AML-193 (cell line): ENCODE data around the gene CELF4.

ENCODE experiments used
- DNase-seq, 2 experiments: peaks; one replicate each; lab custom pipeline; 2025; lab: John Stamatoyannopoulos, UW

Gene CELF4

DNA sequence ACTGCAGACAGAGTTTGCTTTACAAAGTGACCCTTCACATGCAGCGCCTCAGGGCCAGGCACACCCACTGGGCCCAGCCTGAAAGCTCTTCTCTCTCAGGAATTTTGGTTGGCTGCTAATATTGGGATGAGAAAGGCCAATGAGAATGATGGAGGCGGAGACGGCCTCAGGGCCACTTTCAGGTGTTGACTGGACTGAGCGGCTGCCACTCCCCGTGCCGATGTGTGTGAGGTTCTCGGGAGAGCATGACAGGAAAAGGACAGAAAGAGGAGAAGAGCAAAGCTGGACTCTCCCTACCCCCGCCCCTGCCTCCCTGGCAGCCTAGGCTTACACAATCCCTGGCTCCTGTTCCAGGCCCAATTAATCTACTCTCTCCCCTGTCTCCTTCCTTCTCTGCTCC, 155.7 kb downstream of the CELF4 start:
- DNase-seq = no peak

- DNase-seq = no peak
Measured at GRCh38 chr18:37408676-37409265, 156.8 kb downstream of the CELF4 start.

DNA sequence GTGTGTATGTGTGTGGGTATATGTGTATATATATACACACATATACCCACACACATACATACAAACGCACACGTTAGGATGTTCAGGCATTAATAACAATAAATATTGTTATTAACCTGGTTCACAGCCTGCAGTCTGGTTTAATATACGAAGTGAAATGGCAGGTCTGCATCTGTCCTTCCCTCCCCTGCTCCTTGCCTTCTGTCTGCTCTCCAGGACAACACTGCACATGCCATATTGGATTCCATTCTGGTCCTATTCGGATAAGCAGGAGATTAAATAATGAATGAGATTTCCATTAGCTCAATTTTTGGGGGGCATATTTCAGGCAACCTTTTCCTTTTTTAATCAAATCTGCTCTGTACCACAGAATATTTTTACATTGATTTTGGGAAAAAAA, 158.0 kb downstream of the CELF4 start:
- no peak for DNase-seq

GRCh38 chr18:37405772-37406171, 159.8 kb downstream of the CELF4 start:
- DNase-seq = no peak

GRCh38 chr18:37405229-37405628, 160.4 kb downstream of the CELF4 start:
- DNase-seq = no peak

- DNase-seq = no peak
Measured at GRCh38 chr18:37403788-37404187, 161.8 kb downstream of the CELF4 start.

GRCh38 chr18:37403100-37403781, 162.4 kb downstream of the CELF4 start:
- DNase-seq = no peak

DNA sequence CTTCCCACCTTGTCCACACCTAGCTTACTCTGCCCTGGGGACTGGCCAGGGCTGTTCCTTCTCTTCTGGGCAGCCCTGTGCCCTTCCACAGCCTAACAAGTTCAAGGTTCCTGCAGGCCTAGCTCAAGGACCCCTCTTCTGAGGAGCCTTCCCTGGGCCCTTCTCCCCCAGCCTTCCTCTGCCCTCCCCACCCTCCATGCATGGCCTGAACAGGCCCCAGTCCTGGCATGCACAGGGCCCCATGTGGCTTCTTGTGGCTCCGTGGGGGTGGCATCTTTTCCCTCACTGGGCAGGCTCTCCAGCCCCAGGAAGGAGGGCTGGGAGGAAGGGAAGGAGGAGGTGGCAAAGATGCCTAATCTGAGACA, 162.9 kb downstream of the CELF4 start:
- DNase-seq = no peak

GRCh38 chr18:37400802-37401201, 164.8 kb downstream of the CELF4 start:
- no peak for DNase-seq

GRCh38 chr18:37398248-37398920, 167.2 kb downstream of the CELF4 start:
- no peak for DNase-seq

- no peak for DNase-seq
Measured at GRCh38 chr18:37397814-37398213, 167.8 kb downstream of the CELF4 start.

- no peak for DNase-seq
Measured at GRCh38 chr18:37396971-37397720, 168.5 kb downstream of the CELF4 start.

- no peak for DNase-seq
Measured at GRCh38 chr18:37395631-37396030, 170.0 kb downstream of the CELF4 start.

DNA sequence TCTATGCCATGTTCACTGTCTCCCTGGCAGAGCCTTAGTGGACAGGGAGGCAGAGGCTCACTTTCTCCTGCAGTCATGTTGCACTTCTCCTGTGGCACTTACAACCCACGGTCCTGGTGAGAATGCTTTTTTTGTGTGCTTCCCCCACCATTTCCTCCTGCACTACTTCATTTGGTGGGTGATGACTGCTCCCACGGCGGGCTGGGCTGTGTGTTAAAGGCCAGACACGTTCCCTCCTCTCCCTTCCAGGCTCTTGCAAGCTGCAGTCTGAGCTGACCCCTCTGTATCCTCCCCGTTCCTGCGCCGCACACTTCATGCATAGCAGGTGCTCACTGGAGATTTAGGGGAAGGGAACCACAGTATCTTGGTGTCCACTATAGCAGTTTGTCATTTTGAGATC, 170.5 kb downstream of the CELF4 start:
- DNase-seq = no peak

- DNase-seq = no peak
Measured at GRCh38 chr18:37394610-37394965, 171.0 kb downstream of the CELF4 start.

GRCh38 chr18:37393945-37394609, 171.5 kb downstream of the CELF4 start:
- no peak for DNase-seq

- no peak for DNase-seq
Measured at GRCh38 chr18:37393221-37393827, 172.3 kb downstream of the CELF4 start.

GRCh38 chr18:37392648-37393047, 172.9 kb downstream of the CELF4 start:
- no peak for DNase-seq

- no peak for DNase-seq
Measured at GRCh38 chr18:37391698-37392548, 173.7 kb downstream of the CELF4 start.

- no peak for DNase-seq
Measured at GRCh38 chr18:37391156-37391555, 174.4 kb downstream of the CELF4 start.

GRCh38 chr18:37390687-37391086, 174.9 kb downstream of the CELF4 start:
- no peak for DNase-seq
